GM19467 (cell line): Measurements from ENCODE around the gene SPIRE2.
"Not testable (repeated sequence)": the region's sequence is repeated elsewhere in the genome, so short reads cannot be mapped to it uniquely, and the experiment has no call there.

Experiments used
- ATAC-seq: cut with Tn5 transposase; IDR thresholded peaks from one replicate; pipeline ENCODE4 v1.9.1; 2021; ENCODE audit warnings: mild to moderate bottlenecking, moderate library complexity; ENCODE audit not compliant: unreplicated experiment

The SPIRE2 gene

GRCh38 chr16:89834813-89835363, 6.6 kb downstream of the SPIRE2 start:
- not testable (repeated sequence) for ATAC-seq

DNA sequence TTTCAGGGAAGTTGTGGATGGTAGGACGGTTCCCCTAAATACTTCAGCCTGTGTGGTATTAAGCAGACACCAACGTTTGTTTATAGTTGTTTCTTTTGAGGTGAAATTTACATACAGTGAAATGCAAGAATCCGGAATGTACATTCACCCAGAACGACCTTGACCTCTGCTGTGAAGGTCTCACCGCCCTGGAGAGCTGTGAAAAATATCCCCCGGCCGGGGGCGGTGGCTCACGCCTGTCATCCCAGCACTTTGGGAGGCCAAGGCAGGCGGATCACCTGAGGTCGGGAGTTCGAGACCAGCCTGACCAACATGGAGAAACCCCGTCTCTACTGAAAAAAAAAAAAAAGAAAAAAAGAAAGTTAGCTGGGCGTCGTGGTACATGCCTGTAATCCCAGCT, 8.2 kb downstream of the SPIRE2 start:
- ATAC-seq = not testable (repeated sequence)

DNA sequence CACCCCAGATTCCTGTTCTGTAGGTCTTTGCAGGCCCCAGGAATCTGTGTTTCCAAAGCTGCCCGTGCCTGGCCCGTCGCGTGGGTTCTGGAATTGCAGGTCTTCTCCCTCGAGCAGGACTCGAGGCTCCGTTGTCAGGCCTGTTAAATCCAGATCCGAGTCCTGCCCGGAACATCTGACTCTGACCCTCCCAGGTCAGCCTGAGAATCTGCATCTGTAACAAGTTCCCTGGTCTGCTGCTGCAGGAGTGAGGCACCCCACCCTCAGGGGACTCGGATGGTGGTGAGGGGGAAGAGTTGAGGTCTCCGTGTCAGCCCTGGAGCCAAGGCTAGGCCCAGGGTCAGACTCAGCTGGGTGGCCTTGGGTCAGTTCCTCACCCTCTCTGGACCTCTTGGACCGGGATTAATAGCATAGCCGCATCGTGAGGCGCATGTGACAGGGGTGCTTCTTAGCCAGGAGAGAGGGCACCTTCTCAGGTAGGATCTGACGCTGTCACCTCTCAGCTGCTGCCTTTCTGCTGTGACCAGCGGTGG, 8.8 kb downstream of the SPIRE2 start:
- ATAC-seq = no peak

- ATAC-seq = no peak
These were observed 13.0 kb downstream of the SPIRE2 start for GRCh38 chr16:89841275-89841674.

- ATAC-seq = no peak
These were observed 14.5 kb downstream of the SPIRE2 start for GRCh38 chr16:89842471-89843408.

- no peak for ATAC-seq
These were observed 15.4 kb downstream of the SPIRE2 start for GRCh38 chr16:89843409-89844350.

DNA sequence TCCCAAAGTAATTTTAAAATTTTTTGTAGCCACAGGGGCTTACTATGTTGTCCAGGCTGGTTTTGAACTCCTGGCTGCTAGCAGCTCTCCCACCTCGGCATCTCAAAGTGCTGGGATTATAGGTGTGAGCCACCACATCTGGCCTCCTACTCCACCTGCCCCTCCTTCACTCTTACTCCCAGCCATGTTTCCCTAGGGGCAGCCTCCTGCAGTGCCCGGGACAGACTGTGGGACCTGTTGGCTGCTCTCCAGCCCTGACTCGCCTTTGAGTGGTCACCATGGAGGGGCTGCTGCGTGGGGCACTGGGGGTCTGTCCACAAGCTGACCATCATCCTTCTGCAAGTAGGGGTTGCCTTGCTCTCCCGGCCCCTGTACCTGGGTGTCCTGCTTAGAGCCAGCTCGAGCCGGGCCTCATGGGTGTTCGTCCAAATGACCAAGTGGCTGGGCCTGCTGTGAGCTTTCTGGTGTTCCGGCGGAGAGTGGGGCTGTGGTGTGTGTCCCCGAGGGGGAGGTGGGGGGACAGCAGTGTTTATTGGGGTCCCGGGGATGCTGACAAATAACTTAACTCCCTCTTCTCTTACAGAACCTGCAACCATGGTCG, 16.6 kb downstream of the SPIRE2 start:
- ATAC-seq = no peak

GRCh38 chr16:89845417-89845816, 17.1 kb downstream of the SPIRE2 start:
- ATAC-seq = no peak

DNA sequence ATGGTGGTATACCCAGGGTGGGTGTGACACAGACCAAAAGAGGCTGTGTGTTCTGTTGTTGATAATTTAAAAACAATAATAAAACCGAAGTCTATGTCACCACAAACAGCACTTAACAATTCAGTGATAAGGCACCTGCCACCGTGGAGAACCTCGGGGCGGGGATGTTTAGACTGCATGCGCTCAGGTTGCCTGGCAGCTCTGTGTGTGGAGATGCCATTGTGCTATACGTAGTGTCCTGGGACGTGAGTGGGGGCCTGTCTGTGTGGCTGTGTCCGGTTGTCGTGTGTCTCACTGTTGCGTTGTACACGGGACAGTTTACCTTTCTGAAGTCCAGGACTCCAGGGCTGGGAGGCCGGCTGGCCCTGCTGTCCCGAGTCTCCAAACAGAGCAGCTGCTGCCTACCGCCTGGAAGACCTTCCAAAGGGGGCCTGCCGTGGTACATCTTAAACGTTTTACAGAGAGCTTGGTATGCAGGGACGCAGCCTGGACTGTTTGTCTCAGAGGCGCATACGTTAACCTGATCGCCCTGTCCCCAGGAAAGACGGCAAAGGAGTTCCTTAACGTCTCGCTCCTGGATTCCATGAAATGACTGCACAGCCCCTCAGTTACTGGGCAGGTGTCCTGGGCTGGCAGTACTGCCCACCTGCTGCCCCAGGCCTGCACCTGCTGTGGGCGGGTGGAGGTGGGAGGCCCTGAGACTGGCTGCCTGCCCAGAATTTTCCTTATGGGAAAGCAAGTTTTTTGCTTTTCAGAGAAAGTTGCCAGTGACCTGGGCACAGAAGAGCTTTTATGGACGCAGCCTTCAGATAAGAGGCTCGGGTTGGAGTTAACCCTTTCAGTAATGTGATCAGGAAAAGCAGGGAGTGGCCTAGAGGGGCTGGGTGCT, 19.0 kb downstream of the SPIRE2 start:
- ATAC-seq = no peak

DNA sequence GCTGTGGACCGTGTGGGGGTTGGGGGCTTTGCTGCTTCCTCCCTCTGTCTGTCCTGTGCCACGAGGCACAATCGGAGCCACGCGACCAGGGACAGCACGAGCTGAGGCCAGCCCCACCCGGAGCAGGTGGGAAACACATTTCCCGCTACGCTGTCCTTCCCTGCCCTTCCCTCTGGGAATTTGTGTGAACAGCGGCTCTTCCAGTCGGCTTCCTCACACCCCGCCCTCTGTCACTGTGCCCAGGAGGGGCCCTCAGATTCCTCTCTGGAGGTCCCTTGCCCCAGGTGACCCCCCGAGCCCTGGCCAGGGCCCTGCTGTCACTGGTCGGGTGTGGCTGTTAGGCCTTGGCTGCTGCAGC, 19.6 kb downstream of the SPIRE2 start:
- ATAC-seq = no peak

GRCh38 chr16:89848974-89849373, 20.7 kb downstream of the SPIRE2 start:
- no peak for ATAC-seq

DNA sequence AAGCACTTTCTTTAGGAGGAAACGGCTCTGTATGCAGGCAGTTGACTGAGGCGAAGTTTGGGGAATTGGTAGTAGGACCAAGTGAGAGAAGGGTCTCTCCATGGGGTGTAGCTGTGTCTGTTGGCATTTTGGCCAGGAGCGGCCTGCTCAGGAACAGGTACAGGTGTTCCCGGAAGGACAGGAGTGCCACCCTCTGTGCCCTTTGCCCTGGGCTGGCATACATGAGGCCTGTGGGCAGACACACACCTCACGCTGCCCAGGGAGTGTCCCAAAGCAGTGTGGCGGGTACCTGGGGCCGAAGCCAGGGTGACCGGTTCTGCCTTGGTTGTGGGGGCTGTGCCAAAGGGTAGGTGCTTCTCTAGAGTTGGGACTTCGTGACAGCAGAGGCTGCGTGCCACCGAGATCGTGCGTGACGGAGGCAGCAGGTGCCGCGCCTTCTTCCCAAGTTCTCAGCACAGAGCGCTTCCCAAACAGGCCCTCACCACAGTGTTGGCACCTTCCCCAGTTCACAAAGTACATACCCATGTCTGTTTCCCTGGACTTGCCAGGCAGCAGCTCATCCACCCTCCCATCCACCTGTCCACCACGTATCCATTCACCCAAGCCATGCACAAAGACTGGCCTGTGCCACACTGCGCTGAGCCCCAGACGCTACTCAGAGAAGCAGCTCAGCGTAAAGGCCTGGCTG, 25.2 kb downstream of the SPIRE2 start:
- no peak for ATAC-seq

DNA sequence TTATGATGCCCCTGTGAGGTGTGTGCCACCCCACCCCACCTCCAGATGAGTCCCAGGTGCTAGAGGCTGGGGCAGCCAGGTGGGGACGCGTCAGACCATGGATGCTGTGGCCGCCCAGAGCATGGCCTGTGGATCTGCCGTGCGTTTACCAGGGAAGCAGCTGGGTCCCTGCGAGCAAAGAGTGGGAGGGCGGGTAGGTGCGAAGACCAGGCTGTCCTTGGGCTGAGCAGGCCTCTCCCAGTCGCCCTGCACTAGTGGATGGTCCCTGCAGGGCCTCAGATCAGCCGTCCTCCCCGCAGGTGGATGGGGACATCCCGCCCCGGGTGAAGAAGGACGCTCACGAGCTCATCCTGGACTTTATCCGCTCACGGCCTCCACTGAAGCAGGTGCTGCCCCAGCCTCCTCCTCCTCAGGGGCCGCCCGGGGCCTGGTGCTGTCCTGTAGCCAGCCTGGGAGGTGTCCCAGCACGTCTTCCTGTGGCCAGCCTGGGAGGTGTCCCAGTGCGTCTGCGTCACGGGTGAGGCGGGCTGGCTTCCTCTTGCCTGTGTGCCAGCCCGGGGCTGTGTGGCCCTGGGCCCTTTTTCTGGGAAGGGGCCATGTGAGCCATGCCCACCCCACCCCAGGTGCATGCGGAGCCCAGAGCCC, 27.1 kb downstream of the SPIRE2 start:
- ATAC-seq = no peak

- ATAC-seq = no peak
These were observed 27.7 kb downstream of the SPIRE2 start for GRCh38 chr16:89855986-89856385.

DNA sequence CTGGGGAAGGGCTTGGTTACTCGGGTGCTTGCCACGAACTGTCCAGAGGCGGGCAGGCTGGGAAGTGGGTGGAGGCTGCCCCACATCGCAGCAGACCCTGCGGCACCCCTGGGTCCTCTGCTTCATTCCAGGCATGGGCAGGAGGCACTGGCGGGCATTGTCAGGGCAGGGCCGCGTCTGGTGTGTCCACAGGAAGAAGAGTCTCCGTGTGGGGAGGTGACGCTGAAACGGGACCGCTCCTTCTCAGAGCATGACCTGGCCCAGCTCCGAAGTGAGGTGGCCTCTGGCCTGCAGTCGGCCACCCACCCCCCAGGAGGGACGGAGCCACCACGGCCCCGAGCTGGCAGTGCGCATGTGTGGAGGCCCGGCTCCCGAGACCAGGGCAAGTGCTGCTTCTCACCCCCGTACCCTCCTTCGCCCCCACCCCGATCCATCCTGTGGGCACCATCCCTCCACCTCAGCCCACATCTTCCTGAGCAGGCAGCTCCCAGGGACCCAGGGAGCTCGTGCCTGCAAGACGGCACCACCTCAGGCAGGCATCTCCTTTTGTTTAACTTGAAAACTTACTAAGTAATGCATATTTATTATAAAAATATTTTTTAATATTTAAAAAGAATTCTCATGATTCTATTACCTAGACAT, 30.8 kb downstream of the SPIRE2 start:
- ATAC-seq = no peak

GRCh38 chr16:89859615-89860007, 31.3 kb downstream of the SPIRE2 start:
- ATAC-seq = no peak

- ATAC-seq = no peak
These were observed 32.6 kb downstream of the SPIRE2 start for GRCh38 chr16:89860747-89861304.

DNA sequence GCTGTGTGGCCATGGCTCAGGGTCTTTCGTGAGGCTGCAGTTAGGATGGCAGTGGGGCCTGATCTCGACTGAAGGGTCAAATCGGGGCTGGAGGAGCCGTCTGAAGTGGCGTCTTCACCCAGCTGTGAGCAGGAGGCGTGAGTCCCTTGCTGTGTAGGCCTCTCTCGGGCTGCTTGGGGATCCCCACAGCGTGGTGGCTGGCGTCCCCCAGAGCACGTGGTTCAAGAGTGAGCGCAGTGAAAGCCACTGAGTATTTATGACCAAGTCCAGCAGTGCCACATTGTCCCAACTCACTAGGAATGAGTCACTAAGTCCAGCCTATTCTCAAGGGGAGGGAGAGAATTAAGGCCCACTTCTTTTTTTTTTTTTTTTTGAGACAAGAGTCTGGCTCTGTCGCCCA, 33.4 kb downstream of the SPIRE2 start:
- ATAC-seq = no peak
